ENCODE data around the gene CLEC2L.

CLEC2L gene

DNA sequence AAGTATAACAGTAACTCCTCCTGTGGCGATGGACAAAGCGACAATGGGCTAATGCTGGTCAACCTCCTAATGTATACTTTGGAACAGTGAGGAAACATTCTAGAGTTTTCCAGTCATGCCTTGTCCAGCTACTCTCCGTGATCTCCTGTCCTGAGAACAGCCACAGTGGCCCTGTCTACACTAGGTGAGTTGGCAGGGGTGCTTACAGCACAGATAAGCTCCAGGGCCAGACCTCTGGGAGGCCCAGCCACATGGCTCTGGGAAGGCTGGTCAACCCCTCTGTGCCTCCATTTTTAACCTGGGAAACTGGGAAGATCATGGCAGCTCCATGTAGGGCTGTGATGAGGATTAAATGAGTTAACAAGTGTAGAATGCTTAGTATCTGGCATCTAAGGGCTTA lies 57.0 kb downstream of the CLEC2L start:
- DNase-seq = no peak

DNA sequence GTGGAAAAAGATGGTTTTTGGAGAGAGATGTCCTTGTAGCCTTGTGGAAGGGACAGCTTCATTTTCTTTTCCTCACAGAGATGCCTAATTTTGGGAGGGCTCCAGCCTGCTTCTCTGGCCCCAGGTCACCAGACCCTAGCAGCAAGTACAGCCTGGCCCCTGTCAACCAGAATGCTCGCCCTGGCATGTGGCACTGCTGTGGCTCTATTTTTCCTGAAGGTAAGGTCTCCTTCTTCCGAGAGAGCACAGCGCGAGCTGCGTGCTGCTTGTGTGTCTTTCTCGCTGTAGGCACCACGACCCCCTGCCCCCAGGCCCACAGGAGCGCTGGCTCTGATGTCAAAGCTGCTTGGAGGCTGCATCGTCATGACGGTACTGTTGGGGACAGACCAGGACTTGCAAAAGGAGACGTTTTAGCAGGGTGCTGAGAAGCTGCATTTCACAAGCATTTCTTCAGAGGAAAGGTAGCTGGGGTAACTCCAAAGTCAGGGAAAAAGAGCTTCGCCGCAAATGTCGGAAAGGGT lies 58.7 kb downstream of the CLEC2L start:
- DNase-seq = no peak

DNA sequence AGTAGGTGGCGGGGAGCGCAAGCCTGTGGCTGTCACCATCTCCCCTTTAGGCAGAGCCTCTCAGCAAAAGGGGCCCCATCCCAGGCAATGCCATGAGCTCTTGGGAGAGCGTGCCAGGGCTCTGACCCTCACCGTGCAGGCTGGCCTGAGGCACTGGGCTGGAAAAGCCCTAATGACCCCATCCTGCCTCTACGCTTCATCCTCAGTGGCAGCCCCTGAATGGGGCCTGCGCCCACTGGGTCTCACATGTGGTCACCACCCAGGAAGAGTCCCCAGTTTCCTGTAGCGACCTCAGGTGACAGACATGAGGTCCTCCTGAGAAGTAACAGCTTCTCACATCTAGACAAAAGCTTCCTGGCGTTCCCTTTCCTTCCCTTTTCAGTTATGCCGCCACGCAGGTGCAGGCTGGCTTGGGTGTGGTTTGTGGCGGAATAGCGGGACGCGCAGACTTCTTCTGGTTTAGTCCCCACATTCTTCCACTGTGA lies 59.2 kb downstream of the CLEC2L start:
- DNase-seq = no peak

DNA sequence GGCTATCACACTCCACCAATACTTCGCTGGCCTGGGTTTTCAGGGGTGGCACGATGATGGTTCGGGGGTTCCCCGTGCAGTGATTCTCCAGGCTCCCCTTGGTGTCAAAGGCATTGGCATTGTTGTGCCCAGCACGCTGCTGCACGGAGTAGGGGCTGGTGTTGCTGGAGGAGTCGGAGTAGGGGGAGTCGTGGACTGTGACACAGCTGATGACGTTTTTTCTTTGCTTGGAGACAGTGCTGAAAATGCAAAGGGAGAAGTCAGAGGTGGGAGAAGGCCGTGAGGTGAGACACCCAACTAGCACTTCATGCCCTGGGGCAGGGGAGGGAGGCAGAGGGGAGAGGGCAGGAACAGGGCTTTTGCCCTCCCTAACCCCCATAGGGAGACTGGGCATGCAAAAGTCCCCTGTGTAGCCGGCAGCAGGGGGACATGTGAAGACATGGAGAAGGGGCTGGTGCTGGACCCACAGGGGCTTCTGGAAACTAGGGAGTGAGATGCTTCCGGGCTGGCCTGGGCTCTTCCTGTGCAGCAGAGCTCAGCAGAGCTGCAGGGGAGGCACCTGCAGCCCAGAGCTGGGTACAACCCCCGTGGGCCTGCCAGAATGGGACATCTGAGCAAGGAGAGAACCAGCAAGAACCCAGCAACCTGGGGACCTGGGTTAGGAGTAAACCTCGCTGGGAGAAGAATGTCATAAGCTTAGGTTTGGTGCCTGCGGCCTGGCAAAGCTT lies 60.5 kb downstream of the CLEC2L start:
- no peak for DNase-seq

GRCh38 chr7:139585042-139585441 lies 61.6 kb downstream of the CLEC2L start:
- DNase-seq = no peak

DNA sequence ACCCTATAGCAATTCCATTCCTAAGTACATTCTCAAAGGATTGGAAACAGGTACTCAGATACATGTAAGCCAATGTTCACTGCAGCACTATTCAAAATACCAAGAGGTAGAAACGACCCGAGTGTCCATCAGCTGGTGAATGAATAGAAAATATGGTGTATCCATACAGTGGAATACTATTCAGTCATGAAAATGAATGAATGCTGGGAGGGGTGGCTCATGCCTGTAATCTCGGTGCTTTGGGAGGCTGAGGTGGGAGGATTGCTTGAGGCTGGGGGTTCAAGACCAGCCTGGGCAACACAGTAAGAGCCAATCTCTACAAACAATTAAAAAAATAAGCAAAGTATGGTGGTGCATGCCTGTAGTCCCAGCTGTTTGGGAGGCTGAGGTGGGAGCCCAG lies 62.8 kb downstream of the CLEC2L start:
- no peak for DNase-seq

- DNase-seq = no peak
Measured at GRCh38 chr7:139587535-139587934, 64.0 kb downstream of the CLEC2L start.

DNA sequence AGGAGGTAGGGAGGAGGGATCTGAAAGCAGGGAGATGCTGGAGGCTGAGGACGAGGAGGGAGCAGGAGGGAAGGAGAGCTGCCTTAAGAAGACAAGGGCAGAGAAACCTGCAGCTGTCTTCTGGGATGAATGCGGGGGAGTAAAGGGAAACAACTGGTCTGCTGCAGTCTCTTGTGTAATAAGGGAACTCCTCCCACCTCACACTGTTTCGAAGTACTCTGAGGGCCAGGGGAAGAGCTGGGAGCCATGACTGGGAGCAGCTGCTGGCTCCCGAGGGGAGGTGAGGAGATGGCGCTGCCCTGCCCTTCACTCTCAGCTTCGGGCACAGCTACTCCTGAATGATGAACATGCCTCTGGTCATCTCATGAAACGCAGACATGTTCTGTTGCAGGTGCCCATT lies 65.1 kb downstream of the CLEC2L start:
- DNase-seq = no peak

DNA sequence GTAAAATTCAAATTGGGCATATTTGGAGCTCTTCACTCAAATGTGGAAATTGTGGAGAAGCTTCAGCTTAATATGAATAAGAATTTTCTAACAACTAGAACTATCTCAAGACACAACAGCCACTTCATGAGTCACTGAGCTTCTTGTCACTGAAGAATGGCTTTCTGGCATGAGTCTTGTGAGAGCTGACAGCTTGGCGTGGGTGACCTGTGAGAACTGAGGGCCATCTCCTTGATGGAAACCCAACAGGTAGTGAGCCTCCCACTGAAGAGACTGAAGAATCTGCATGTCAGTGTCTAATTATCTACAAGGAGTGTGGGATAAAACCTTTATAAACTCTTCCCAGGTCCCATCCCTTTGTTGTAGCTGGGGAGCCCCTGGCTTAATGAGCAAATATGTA lies 66.0 kb downstream of the CLEC2L start:
- DNase-seq = no peak

GRCh38 chr7:139591550-139592195 lies 68.2 kb downstream of the CLEC2L start:
- no peak for DNase-seq

- DNase-seq = no peak
Measured at GRCh38 chr7:139592801-139593461, 69.4 kb downstream of the CLEC2L start.

- no peak for DNase-seq
Measured at GRCh38 chr7:139594090-139594489, 70.6 kb downstream of the CLEC2L start.

All from NCI-H1930 (cell line).